ENCODE data around the gene MPG. TPM values are rescaled to one million over a fixed set of nuclear protein-coding genes. Genes with fewer than 3 reads are reported as not detected.

The MPG gene
- total RNA-seq, 1 experiment from 2014 or later, result 60.0 TPM

GRCh38 chr16:75580-76501 is 2.2 kb upstream of the MPG start:
- Mint-ChIP-seq H3K4me3 (no peak overlapping the region), H3K4me1 (peaks cover 57% of the 10 kb centered on the region), H3K9me3 (no peaks in the 10 kb centered on the region), H3K27ac (peak overlapping the region; percentile 40; the same call in 1 of the 2 replicates), H3K36me3 (0 out of 2 replicates have a peak, but pooled peaks cover 3% of the 10 kb centered on the region), H3K27me3 (ENCODE audit: low read depth) (no peaks in the 10 kb centered on the region; the same call in 1 of the 2 replicates)
- TF ChIP-seq CBFB (CRISPR knock-in tag; IDR thresholded peaks at IDR 0.05; ENCODE audit: low read depth), result no peak
- TF ChIP-seq ZNF219 (CRISPR knock-in tag; IDR thresholded peaks at IDR 0.05; ENCODE audit: borderline replicate concordance), result no peak
- no peak for TF ChIP-seq CREM (CRISPR knock-in tag; IDR thresholded peaks at IDR 0.05)
- TF ChIP-seq RORB (CRISPR knock-in tag; IDR thresholded peaks at IDR 0.05), result no peak
- TF ChIP-seq GABPB1 (CRISPR knock-in tag; IDR thresholded peaks at IDR 0.05), result no peak
- TF ChIP-seq FOXP4 (CRISPR knock-in tag; IDR thresholded peaks at IDR 0.05), result no peak
- no peak for TF ChIP-seq ETV6 (CRISPR knock-in tag; IDR thresholded peaks at IDR 0.05)
- TF ChIP-seq ZMAT4 (CRISPR knock-in tag; IDR thresholded peaks at IDR 0.05), result no peak
- no peak for TF ChIP-seq CDX4 (CRISPR knock-in tag; IDR thresholded peaks at IDR 0.05; ENCODE audit: borderline replicate concordance)
- no peak for TF ChIP-seq MAX (CRISPR knock-in tag; IDR thresholded peaks at IDR 0.05)
- TF ChIP-seq ZNF232 (CRISPR knock-in tag; IDR thresholded peaks at IDR 0.05), result no peak
- no peak for TF ChIP-seq MLX (CRISPR knock-in tag; IDR thresholded peaks at IDR 0.05)
- TF ChIP-seq AR (CRISPR knock-in tag; IDR thresholded peaks at IDR 0.05), result no peak
- no peak for TF ChIP-seq ZNF263 (CRISPR knock-in tag; IDR thresholded peaks at IDR 0.05; ENCODE audit: low read depth)
- no peak for TF ChIP-seq E2F5 (CRISPR knock-in tag; IDR thresholded peaks at IDR 0.05)
- DNase-seq (ENCODE audit: low spot score), result peak; percentile 61
- peak; percentile 3 for ATAC-seq
- POLR2A ChIA-PET, result interaction anchor here (0.9 to 1.1 kb wide), 2 partner anchors 21 to 22 kb away, joined by 4 to 5 read pairs; partner anchors contain the start of genes POLR3K and SNRNP25
- CTCF ChIA-PET, result interaction anchor here (0.9 to 16.9 kb wide), 7 partner anchors 8 to 30 kb away, joined by 3 to 493 read pairs (median 5); partner anchors contain the start of genes POLR3K and SNRNP25

Measured in WTC11 (cell line).